Psoas muscle (tissue), 8 donors: ENCODE measurements around the gene PEX19. TPM values are rescaled to one million over a fixed set of nuclear protein-coding genes. Genes with fewer than 3 reads are reported as not detected.
A peak's percentile ranks its signal among the peaks of the same experiment; 100 is the strongest.

Experiments
- ATAC-seq, 4 donors: fragments of 200-7000 bp; cut with Tn5 transposase; one replicate each; pipeline ENCODE4 v1.9.1; 2020; ENCODE audit warnings: moderate library complexity in 3 of 4, mild to moderate bottlenecking in 2 of 4
- DNase-seq, 2 donors: peaks; one replicate each; pipeline ENCODE4 v3.0.0-alpha.2; 2020
- H3K27ac ChIP-seq: fragments of 200-600 bp; one replicate; pipeline ENCODE4 v1.8.0; 2022
- H3K27me3 ChIP-seq, 3 donors: fragments of 200-600 bp in 1 of 3; one replicate each; pipeline versions ENCODE4 v1.6.1 to v1.8.0; 2013 to 2022; ENCODE audit warnings: low read length in 2 of 3, mild to moderate bottlenecking in 2 of 3, moderate library complexity in 1 of 3; ENCODE audit not compliant: insufficient read depth in 3 of 3
- H3K36me3 ChIP-seq, 2 donors: fragments of 200-600 bp in 1 of 2; one replicate each; pipeline versions ENCODE4 v1.6.1 to v1.8.0; 2013 to 2022; ENCODE audit warnings: low read depth in 1 of 2, mild to moderate bottlenecking in 1 of 2, moderate library complexity in 1 of 2; ENCODE audit not compliant: insufficient read depth in 1 of 2
- H3K4me1 ChIP-seq: fragments of 200-600 bp; one replicate; pipeline ENCODE4 v1.8.0; 2022
- H3K4me3 ChIP-seq: fragments of 200-600 bp; one replicate; pipeline ENCODE4 v1.8.0; 2022; ENCODE audit warnings: mild to moderate bottlenecking
- H3K9me3 ChIP-seq: fragments of 200-600 bp; one replicate; pipeline ENCODE4 v1.8.0; 2022
- CTCF ChIP-seq: fragments of 200-600 bp; IDR thresholded peaks from one replicate; pipeline ENCODE4 v1.8.0; 2022; ENCODE audit warnings: antibody characterized with exemption
- WGBS, 3 donors: extraction: QIAGEN DNeasy Blood & Tissue Kit; methylation state at CpG; one replicate each; pipeline versions ENCODE4 v1.1.6 to v1.1.7; 2013; 5-methylcytosine and 5-hydroxymethylcytosine counted together
- intact Hi-C, 2 donors: fragments of 100-400 bp; cut with DNase I; formaldehyde crosslinking; loops; one replicate each; pipeline versions ENCODE4 v1.11.0 to v1.14.2; 2022
- polyA plus RNA-seq, 3 donors: library from polyadenylated mRNA; stranded (reverse); fragments of 200-250 nt; gene quantifications; one replicate each; pipeline ENCODE4 v1.2.3, GENCODE V29; 2013
- total RNA-seq, 4 donors: library from RNA; stranded (reverse); fragmentation: NEBNext Ultra II Directional in 2 of 4; extraction: Animal tissue kit (Norgen Biotek cat#: 25700) in 2 of 4; gene quantifications; one replicate each; pipeline versions ENCODE4 v1.2.1 to v1.2.4, GENCODE V29; 2021 to 2023
- donor health status: healthy with polysubstance abuse.
- donor health status: DM: no; HTN: no; CAD: no; lungs with moderate emphysema.
- donor health status: Bipolar disorder and iron deficiency.
- donor health status: healthy.
- donor health status: DM: yes; HTN: yes; CAD: no.
- donor health status: DM: no; HTN: no; CAD: no.
- donor health status: DM: no; HTN: no; CAD: no.
- donor health status: DM: yes; HTN: yes; CAD: no.

PEX19 gene
- total and polyA plus RNA-seq, 7 donors: 30.2 to 117 (median 78.1) TPM

DNA sequence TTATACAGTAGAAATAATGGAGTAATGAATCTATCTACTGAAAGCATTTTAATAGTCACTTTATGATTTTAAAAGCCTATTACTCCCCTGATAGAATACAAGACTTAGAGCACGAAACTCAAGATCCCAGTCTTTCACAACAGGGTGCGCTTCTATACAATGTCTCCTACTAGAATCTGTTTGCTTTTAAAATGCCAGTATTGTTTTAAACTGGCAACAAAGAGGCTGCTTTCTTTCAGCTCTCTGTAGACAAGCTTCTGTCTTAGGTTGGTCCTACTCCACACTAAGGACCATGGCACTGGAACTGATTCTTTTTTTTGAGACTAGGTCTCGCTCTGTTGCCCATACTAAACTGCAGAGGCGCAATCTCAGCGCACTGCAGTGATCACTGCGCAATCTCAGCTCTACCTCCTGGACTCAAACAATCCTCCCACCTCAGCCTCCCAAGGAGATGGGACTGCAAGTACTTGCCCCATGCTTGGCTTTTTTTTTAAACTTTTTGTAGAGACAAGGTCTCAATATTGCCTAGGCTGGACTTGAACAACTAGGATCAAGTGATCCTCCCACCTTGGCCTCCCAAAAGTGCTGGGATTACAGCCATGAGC lies 27.4 kb downstream of the PEX19 start:
- no peaks in the 10 kb centered on the region for H3K27me3 ChIP-seq
- no peak for DNase-seq
- peaks cover 55% of the 10 kb centered on the region for H3K4me1 ChIP-seq
- H3K4me3 ChIP-seq: peak overlapping the region; percentile 20
- no peak for TF ChIP-seq CTCF
- H3K36me3 ChIP-seq: peaks cover 0 to 26% of the 10 kb centered on the region in 2 donors
- peak overlapping the region; percentile 99 for H3K27ac ChIP-seq
- no peaks in the 10 kb centered on the region for H3K9me3 ChIP-seq
- ATAC-seq: no peak
- intact Hi-C loops: no loop called here
- 92 to 96% (median 94%) methylated on average over 6 of the region's 6 CpGs for WGBS, 3 donors

DNA sequence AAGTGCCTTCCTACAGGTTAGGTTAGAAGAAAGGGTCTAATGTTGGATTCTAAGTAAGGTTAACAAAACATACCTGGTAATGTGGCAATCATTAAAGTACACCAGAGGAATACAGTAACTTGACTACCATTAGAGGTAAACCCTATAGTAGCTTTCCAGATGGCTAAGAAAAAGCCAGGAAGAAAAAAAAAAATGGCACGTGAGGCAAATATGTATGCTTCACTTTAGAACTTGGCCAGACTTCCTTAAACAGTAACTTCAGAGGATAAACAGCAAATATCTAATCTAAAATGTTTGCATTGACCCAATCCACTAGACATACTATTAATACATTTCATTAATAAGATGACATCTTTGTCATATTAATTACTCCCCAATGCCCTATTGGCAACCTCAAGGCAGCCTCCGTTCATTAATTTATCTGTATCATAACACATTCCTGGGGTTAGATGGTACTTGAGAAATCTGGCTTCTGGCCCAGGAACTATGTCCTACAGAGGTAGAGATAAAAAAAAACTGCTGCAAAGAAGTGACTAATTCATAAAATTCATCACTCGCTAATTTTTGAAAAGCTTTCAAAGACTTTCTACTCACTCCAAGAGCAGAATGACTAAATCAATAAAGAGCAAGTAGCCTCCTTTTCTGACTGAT lies 28.4 kb downstream of the PEX19 start:
- DNase-seq (no peak), ATAC-seq (no peak)
- peaks cover 60% of the 10 kb centered on the region for H3K4me1 ChIP-seq
- intact Hi-C loops: no loop called here
- peaks cover 0 to 27% of the 10 kb centered on the region in 2 donors for H3K36me3 ChIP-seq
- H3K27me3 ChIP-seq: no peaks in the 10 kb centered on the region
- H3K4me3 ChIP-seq: no peak overlapping the region
- H3K9me3 ChIP-seq: no peaks in the 10 kb centered on the region
- TF ChIP-seq CTCF: no peak
- WGBS, 3 donors: 17 to 29% (median 20%) methylated on average over 3 of the region's 3 CpGs
- peak overlapping the region; percentile 44 for H3K27ac ChIP-seq

DNA sequence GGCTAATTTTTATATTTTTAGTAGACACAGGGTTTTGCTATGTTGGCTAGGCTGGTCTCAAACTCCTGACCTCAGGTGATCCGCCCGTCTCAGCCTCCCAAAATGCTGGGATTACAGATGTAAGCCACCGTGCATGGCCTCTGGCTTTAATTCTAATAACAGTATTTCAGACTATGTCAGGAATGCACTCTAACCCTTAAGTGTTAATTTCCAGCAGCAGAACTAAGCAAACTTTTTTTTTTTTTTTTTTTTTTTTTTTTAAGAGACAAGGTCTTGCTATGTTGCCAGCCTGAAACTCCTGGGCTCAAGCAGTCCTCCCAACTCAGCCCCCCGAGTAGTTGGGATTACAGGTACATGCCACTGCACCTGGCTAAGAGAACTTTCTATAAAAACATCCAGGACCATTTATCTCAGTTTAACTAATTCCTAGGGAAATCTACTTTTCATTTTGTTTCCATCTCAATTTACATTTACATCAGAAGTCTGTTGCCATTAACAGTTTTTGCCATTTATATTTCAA lies 29.1 kb downstream of the PEX19 start:
- intact Hi-C loops: no loop called here
- Histone ChIP-seq H3K27me3 (no peaks in the 10 kb centered on the region), H3K9me3 (no peaks in the 10 kb centered on the region), H3K36me3 (peaks cover 0 to 27% of the 10 kb centered on the region in 2 donors), H3K27ac (no peak overlapping the region), H3K4me3 (no peak overlapping the region), H3K4me1 (peaks cover 61% of the 10 kb centered on the region)
- DNase-seq: no peak
- no peak for TF ChIP-seq CTCF
- no peak for ATAC-seq
- WGBS, 3 donors: 49 to 62% (median 56%) methylated on average over 4 of the region's 4 CpGs

- Histone ChIP-seq H3K4me1 (peaks cover 45% of the 10 kb centered on the region), H3K9me3 (no peaks in the 10 kb centered on the region), H3K27ac (peak overlapping the region; percentile 58), H3K36me3 (peaks cover 0 to 36% of the 10 kb centered on the region in 2 donors), H3K27me3 (no peaks in the 10 kb centered on the region), H3K4me3 (no peak overlapping the region)
- peak; percentile 93 to 94 (median 94) for ATAC-seq
- peak; percentile 56 to 74 for DNase-seq
- peak; percentile 80 for TF ChIP-seq CTCF
- WGBS, 3 donors: 40 to 53% (median 43%) methylated on average over 5 of the region's 5 CpGs
- intact Hi-C loops: loop anchor here in 1 of 2 donors (2.0 kb wide), 3 partner anchors 39 to 151 kb away; no protein-coding TSS in a partner anchor
Observed at GRCh38 chr1:160251687-160252526, 33.0 kb downstream of the PEX19 start.
